ENCODE results near the gene GTPBP3.

DNA sequence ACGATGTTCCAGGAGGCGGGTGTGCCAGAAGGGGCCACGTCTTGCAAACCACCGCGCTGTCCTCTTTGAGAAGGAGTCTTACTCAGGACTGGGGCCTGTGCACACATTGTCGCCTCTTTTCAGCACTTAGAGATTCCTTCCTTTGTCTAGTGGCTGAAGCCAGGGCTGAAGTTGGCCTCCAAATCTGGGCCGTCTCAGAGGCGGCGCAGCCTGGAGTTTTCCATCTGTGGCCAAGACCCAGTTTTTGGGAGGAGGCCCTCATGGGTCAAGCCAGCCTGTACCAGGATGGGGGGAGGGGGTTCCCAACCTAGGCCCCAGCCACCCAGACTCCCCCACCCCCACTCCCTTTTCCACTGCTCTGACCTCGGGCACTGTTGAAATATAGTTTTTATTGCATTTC is 14.5 kb upstream of the GTPBP3 start:
- no peak for TF ChIP-seq EZH2 (IDR thresholded peaks at IDR 0.05; ENCODE audit: borderline replicate concordance, low read length)
- TF ChIP-seq, protein P1, sequence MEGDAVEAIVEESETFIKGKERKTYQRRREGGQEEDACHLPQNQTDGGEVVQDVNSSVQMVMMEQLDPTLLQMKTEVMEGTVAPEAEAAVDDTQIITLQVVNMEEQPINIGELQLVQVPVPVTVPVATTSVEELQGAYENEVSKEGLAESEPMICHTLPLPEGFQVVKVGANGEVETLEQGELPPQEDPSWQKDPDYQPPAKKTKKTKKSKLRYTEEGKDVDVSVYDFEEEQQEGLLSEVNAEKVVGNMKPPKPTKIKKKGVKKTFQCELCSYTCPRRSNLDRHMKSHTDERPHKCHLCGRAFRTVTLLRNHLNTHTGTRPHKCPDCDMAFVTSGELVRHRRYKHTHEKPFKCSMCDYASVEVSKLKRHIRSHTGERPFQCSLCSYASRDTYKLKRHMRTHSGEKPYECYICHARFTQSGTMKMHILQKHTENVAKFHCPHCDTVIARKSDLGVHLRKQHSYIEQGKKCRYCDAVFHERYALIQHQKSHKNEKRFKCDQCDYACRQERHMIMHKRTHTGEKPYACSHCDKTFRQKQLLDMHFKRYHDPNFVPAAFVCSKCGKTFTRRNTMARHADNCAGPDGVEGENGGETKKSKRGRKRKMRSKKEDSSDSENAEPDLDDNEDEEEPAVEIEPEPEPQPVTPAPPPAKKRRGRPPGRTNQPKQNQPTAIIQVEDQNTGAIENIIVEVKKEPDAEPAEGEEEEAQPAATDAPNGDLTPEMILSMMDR (conservative IDR thresholded peaks at IDR 0.05 in 1 of 2, IDR thresholded peaks at IDR 0.05 in 1 of 2; ENCODE audit: extremely low read depth in 1 of 2, insufficient read depth in 1 of 2, low read depth in 1 of 2, low read length in 2 of 2) = no peak

All from mammary epithelial cell (primary cell).